HepG2 (cell line): ENCODE measurements around the gene VWA3A. TPM values are rescaled to one million over a fixed set of nuclear protein-coding genes. Genes with fewer than 3 reads are reported as not detected.

Experiments
- ADNP ChIP-seq: sonication (generic); formaldehyde crosslinking; IDR thresholded peaks from 2 replicates; pipeline ENCODE4 v1.4.0; 2020; ENCODE audit warnings: missing genetic modification reagents
- CENPX ChIP-seq: sonication (generic); formaldehyde crosslinking; IDR thresholded peaks from 2 replicates; pipeline ENCODE4 v1.9.0; 2021; ENCODE audit warnings: mild to moderate bottlenecking, missing genetic modification reagents, moderate library complexity
- ERF ChIP-seq: IDR thresholded peaks from 2 replicates; pipeline ENCODE4 v1.6.1; 2018; ENCODE audit warnings: missing biosample characterization, missing genetic modification reagents
- FOXM1 ChIP-seq: sonication (generic); formaldehyde crosslinking; IDR thresholded peaks from 2 replicates; pipeline ENCODE4 v1.5.0; 2020; ENCODE audit warnings: missing genetic modification reagents
- FOXP1 ChIP-seq, 2 experiments: fragments of 450-650 bp in 1 of 2; IDR thresholded peaks; 2 replicates each; pipeline ENCODE4 v1.6.1; 2017 to 2018; ENCODE audit warnings: antibody characterized with exemption in 1 of 2
- GATA4 ChIP-seq: sonication (generic); IDR thresholded peaks from 2 replicates; pipeline ENCODE4 v1.6.1; 2016; ENCODE audit warnings: antibody characterized with exemption, low read depth, borderline replicate concordance
- NFKBIZ ChIP-seq: IDR thresholded peaks from 2 replicates; pipeline ENCODE4 v1.6.1; 2018; ENCODE audit warnings: missing genetic modification reagents, missing compliant biosample characterization
- NR2F2 ChIP-seq: IDR thresholded peaks from 2 replicates; pipeline ENCODE4 v1.6.1; 2012; ENCODE audit warnings: low read depth, inconsistent platforms, borderline replicate concordance
- POGZ ChIP-seq: sonication (generic); formaldehyde crosslinking; IDR thresholded peaks from 2 replicates; pipeline ENCODE4 v1.4.0; 2020; ENCODE audit warnings: mild to moderate bottlenecking, missing genetic modification reagents
- RXRA ChIP-seq: sonication (generic); formaldehyde crosslinking; IDR thresholded peaks from 2 replicates; pipeline ENCODE4 v1.5.1; 2020; ENCODE audit warnings: missing genetic modification reagents
- SMC3 ChIP-seq: IDR thresholded peaks from 2 replicates; pipeline ENCODE4 v1.6.1; 2011; ENCODE audit warnings: low read length, improper control_type of control experiment
- SOX6 ChIP-seq, 2 experiments: fragments of 450-650 bp in 1 of 2; sonication (generic) in 1 of 2; formaldehyde crosslinking in 1 of 2; IDR thresholded peaks; 2 replicates each; pipeline versions ENCODE4 v1.4.0 to v1.6.1; 2017 to 2020; ENCODE audit warnings: antibody characterized with exemption in 1 of 2, mild to moderate bottlenecking in 1 of 2, missing genetic modification reagents in 1 of 2
- SP5 ChIP-seq: IDR thresholded peaks from 2 replicates; pipeline ENCODE4 v1.6.1; 2016; ENCODE audit warnings: low read depth, borderline replicate concordance
- STAG1 ChIP-seq: sonication (generic); formaldehyde crosslinking; IDR thresholded peaks from 2 replicates; pipeline ENCODE4 v1.4.0; 2020; ENCODE audit warnings: missing genetic modification reagents
- TOPORS ChIP-seq: sonication (generic); formaldehyde crosslinking; IDR thresholded peaks from 2 replicates; pipeline ENCODE4 v1.8.0; 2023; ENCODE audit warnings: mild to moderate bottlenecking, missing genetic modification reagents
- ZNF589 ChIP-seq: sonication (generic); formaldehyde crosslinking; conservative IDR thresholded peaks from 2 replicates; pipeline ENCODE4 v1.8.0; 2022; ENCODE audit warnings: mild to moderate bottlenecking, moderate library complexity, missing genetic modification reagents
- ZNF839 ChIP-seq: sonication (generic); formaldehyde crosslinking; IDR thresholded peaks from 2 replicates; pipeline ENCODE4 v1.4.0; 2020; ENCODE audit warnings: missing genetic modification reagents, mild to moderate bottlenecking, borderline replicate concordance
- ZNF850 ChIP-seq: sonication (generic); formaldehyde crosslinking; conservative IDR thresholded peaks from 2 replicates; pipeline ENCODE4 v1.9.0; 2021; ENCODE audit warnings: mild to moderate bottlenecking, missing genetic modification reagents
- polyA plus RNA-seq, 8 experiments: library from polyadenylated mRNA; depleted of rRNA in 3 of 8; stranded (reverse) in 7 of 8; unstranded in 1 of 8; fragments of >200 nt; fragmentation: Illumina TruSeq in 4 of 8; extraction: Trizol in 4 of 8; gene quantifications; 2 replicates each; pipeline versions ENCODE4 v1.2.1 to v1.2.3, GENCODE V29; 2011 to 2016; ENCODE audit warnings: low read depth in 4 of 8, missing spikeins in 1 of 8, mixed read lengths in 1 of 8; ENCODE audit not compliant: insufficient read depth in 1 of 8
- total RNA-seq, 5 experiments: library from RNA; depleted of rRNA; stranded (reverse); fragments of >200 nt; fragmentation: Illumina TruSeq; extraction: Trizol; gene quantifications; 2 replicates each; pipeline ENCODE4 v1.2.3, GENCODE V29; 2016; ENCODE audit warnings: low read depth in 1 of 5
- TF ChIP-seq, protein P1 (sequence below): sonication (generic); formaldehyde crosslinking; IDR thresholded peaks from 2 replicates; pipeline ENCODE4 v1.5.1; 2020; ENCODE audit warnings: mild to moderate bottlenecking, missing genetic modification reagents, moderate library complexity
- TF ChIP-seq, protein P2 (sequence below): sonication (generic); formaldehyde crosslinking; IDR thresholded peaks from 2 replicates; pipeline ENCODE4 v1.4.0; 2020; ENCODE audit warnings: mild to moderate bottlenecking, missing genetic modification reagents
- TF ChIP-seq, protein P3 (sequence below), 2 experiments: sonication (generic) in 1 of 2; formaldehyde crosslinking in 1 of 2; IDR thresholded peaks; 2 replicates each; pipeline versions ENCODE4 v1.4.0 to v1.6.1; 2018 to 2020; ENCODE audit warnings: missing genetic modification reagents in 2 of 2, borderline replicate concordance in 1 of 2, low read depth in 1 of 2, mild to moderate bottlenecking in 1 of 2, missing biosample characterization in 1 of 2
- TF ChIP-seq, protein P4 (sequence below): sonication (generic); formaldehyde crosslinking; IDR thresholded peaks from 2 replicates; pipeline ENCODE4 v1.4.0; 2020; ENCODE audit warnings: missing genetic modification reagents

Gene VWA3A
- total and polyA plus RNA-seq, 2 of the 13 experiments (the other 11 are each of a cell fraction or from before 2014, with no cell fraction given) = 0.03 to 0.07 TPM

DNA sequence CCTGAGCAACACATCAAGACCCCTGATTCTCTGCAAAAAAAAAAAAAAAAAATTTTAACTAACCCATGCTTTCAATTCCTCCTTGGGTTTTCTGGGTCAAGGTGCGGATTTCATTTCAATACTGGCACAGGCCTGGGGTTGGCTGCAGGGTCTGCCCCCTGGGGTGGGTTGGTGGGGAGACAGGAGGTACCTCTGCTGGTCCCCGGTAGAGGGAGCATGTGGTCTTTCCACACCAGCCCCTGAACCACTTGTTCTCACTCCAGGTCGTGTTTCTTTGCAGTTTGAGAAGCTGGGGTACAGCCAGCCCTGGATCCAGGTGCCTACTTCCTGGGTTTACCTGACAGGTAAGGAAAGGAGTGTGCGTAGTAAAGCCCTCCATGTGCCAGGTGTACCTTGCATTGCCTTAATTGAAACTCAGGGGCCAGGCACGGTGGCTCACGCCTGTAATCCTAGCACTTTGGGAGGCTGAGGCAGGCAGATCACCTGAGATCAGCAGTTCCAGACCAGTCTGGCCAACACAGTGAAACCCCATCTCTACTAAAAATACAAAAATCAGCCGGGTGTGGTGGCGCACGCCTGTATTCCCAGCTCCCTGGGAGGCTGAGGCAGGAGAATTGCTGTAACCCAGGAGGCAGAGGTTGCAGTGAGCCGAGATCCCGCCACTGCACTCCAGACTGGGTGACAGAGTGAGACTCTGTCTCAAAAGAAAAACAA, 91.7 kb downstream of the VWA3A start (continued):
- TF ChIP-seq, protein P1, sequence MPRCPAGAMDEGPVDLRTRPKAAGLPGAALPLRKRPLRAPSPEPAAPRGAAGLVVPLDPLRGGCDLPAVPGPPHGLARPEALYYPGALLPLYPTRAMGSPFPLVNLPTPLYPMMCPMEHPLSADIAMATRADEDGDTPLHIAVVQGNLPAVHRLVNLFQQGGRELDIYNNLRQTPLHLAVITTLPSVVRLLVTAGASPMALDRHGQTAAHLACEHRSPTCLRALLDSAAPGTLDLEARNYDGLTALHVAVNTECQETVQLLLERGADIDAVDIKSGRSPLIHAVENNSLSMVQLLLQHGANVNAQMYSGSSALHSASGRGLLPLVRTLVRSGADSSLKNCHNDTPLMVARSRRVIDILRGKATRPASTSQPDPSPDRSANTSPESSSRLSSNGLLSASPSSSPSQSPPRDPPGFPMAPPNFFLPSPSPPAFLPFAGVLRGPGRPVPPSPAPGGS (CRISPR knock-in tag) = no peak
- no peak for TF ChIP-seq TOPORS (CRISPR knock-in tag)
- TF ChIP-seq NR2F2 = no peak
- TF ChIP-seq, protein P2, sequence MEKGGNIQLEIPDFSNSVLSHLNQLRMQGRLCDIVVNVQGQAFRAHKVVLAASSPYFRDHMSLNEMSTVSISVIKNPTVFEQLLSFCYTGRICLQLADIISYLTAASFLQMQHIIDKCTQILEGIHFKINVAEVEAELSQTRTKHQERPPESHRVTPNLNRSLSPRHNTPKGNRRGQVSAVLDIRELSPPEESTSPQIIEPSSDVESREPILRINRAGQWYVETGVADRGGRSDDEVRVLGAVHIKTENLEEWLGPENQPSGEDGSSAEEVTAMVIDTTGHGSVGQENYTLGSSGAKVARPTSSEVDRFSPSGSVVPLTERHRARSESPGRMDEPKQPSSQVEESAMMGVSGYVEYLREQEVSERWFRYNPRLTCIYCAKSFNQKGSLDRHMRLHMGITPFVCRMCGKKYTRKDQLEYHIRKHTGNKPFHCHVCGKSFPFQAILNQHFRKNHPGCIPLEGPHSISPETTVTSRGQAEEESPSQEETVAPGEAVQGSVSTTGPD (CRISPR knock-in tag) = no peak
- TF ChIP-seq, protein P3, sequence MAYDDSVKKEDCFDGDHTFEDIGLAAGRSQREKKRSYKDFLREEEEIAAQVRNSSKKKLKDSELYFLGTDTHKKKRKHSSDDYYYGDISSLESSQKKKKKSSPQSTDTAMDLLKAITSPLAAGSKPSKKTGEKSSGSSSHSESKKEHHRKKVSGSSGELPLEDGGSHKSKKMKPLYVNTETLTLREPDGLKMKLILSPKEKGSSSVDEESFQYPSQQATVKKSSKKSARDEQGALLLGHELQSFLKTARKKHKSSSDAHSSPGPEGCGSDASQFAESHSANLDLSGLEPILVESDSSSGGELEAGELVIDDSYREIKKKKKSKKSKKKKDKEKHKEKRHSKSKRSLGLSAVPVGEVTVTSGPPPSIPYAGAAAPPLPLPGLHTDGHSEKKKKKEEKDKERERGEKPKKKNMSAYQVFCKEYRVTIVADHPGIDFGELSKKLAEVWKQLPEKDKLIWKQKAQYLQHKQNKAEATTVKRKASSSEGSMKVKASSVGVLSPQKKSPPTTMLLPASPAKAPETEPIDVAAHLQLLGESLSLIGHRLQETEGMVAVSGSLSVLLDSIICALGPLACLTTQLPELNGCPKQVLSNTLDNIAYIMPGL (CRISPR knock-in tag; IDR thresholded peaks at IDR 0.05; ENCODE audit: borderline replicate concordance in 1 of 2, low read depth in 1 of 2) = peak in 1 of 2 experiments; percentile 42; a peak in 1 of 4 replicates
- no peak for TF ChIP-seq POGZ (CRISPR knock-in tag)
- TF ChIP-seq, protein P4, sequence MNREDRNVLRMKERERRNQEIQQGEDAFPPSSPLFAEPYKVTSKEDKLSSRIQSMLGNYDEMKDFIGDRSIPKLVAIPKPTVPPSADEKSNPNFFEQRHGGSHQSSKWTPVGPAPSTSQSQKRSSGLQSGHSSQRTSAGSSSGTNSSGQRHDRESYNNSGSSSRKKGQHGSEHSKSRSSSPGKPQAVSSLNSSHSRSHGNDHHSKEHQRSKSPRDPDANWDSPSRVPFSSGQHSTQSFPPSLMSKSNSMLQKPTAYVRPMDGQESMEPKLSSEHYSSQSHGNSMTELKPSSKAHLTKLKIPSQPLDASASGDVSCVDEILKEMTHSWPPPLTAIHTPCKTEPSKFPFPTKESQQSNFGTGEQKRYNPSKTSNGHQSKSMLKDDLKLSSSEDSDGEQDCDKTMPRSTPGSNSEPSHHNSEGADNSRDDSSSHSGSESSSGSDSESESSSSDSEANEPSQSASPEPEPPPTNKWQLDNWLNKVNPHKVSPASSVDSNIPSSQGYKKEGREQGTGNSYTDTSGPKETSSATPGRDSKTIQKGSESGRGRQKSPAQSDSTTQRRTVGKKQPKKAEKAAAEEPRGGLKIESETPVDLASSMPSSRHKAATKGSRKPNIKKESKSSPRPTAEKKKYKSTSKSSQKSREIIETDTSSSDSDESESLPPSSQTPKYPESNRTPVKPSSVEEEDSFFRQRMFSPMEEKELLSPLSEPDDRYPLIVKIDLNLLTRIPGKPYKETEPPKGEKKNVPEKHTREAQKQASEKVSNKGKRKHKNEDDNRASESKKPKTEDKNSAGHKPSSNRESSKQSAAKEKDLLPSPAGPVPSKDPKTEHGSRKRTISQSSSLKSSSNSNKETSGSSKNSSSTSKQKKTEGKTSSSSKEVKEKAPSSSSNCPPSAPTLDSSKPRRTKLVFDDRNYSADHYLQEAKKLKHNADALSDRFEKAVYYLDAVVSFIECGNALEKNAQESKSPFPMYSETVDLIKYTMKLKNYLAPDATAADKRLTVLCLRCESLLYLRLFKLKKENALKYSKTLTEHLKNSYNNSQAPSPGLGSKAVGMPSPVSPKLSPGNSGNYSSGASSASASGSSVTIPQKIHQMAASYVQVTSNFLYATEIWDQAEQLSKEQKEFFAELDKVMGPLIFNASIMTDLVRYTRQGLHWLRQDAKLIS (CRISPR knock-in tag) = no peak
- TF ChIP-seq ADNP (CRISPR knock-in tag) = 0 out of 2 replicates have a peak, but pooled peaks have one; percentile 11
- no peak for TF ChIP-seq FOXM1 (CRISPR knock-in tag)
- TF ChIP-seq STAG1 (CRISPR knock-in tag) = peak; percentile 55
- no peak for TF ChIP-seq GATA4
- no peak for TF ChIP-seq ZNF850 (CRISPR knock-in tag)
- TF ChIP-seq ZNF839 (CRISPR knock-in tag) = no peak
- no peak for TF ChIP-seq ZNF589
- TF ChIP-seq NFKBIZ (CRISPR knock-in tag) = no peak
- TF ChIP-seq SP5 (CRISPR knock-in tag) = no peak
- TF ChIP-seq FOXP1 (IDR thresholded peaks at IDR 0.05) = no peak
- no peak for TF ChIP-seq FOXP1 (CRISPR knock-in tag; IDR thresholded peaks at IDR 0.05)
- peak; percentile 38 for TF ChIP-seq SMC3
- no peak for TF ChIP-seq CENPX (CRISPR knock-in tag)
- TF ChIP-seq RXRA (CRISPR knock-in tag) = 0 out of 2 replicates have a peak, but pooled peaks have one; percentile 32
- no peak for TF ChIP-seq SOX6 (IDR thresholded peaks at IDR 0.05)
- TF ChIP-seq SOX6 (CRISPR knock-in tag; IDR thresholded peaks at IDR 0.05) = no peak
- 0 out of 2 replicates have a peak, but pooled peaks have one; percentile 22 for TF ChIP-seq ERF (CRISPR knock-in tag)
